Panc1 (cell line): ENCODE data around the gene VAMP8. TPM values are rescaled to one million over a fixed set of nuclear protein-coding genes. Genes with fewer than 3 reads are reported as not detected.

ENCODE experiments used
- ATAC-seq: fragments of 200-7000 bp; cut with Tn5 transposase; 2 replicates; pipeline ENCODE4 v1.9.1; 2020; ENCODE audit warnings: mild to moderate bottlenecking, moderate library complexity
- BruUV-seq: library from RNA; stranded (reverse); fragments of 400-500 nt; replicated peaks from 2 replicates; lab custom pipeline; 2021; lab: Mats Ljungman, UMichigan
- CTCF ChIA-PET: fragments of 300-600 bp; sonication (Branson Sonifier 250); formaldehyde crosslinking; loops from one replicate; lab custom pipeline; 2022; ENCODE audit warnings: antibody characterized with exemption; lab: Charles Lee
- POLR2A ChIA-PET: fragments of 300-600 bp; sonication (Branson Sonifier 250); formaldehyde crosslinking; loops from one replicate; lab custom pipeline; 2022; ENCODE audit warnings: antibody characterized with exemption; lab: Charles Lee
- DNase-seq: peaks from one replicate; pipeline ENCODE4 v3.0.0-alpha.2; 2010; ENCODE audit warnings: low read depth, low spot score
- H3K27ac ChIP-seq: 2 replicates; pipeline ENCODE4 v1.5.1; 2011; ENCODE audit warnings: mild to moderate bottlenecking, low read length, inconsistent platforms
- H3K27me3 ChIP-seq: fragments of 200-500 bp; sonication (Bioruptor generic); 2 replicates; pipeline ENCODE4 v1.6.0; 2014; ENCODE audit warnings: low read length, inconsistent platforms; ENCODE audit not compliant: control insufficient read depth, insufficient read depth
- H3K36me3 ChIP-seq: fragments of 200-500 bp; sonication (Bioruptor generic); 2 replicates; pipeline ENCODE4 v1.5.1; 2014; ENCODE audit warnings: inconsistent platforms, mild to moderate bottlenecking, low read length, moderate library complexity; ENCODE audit not compliant: control insufficient read depth, insufficient read depth
- H3K4me1 ChIP-seq: 2 replicates; pipeline ENCODE4 v1.5.1; 2011; ENCODE audit warnings: inconsistent platforms, mild to moderate bottlenecking, low read length, moderate library complexity; ENCODE audit not compliant: control insufficient read depth, insufficient read depth
- H3K4me3 ChIP-seq, 2 experiments: 2 replicates each; pipeline ENCODE4 v1.5.1; 2011 to 2012; ENCODE audit warnings: low read depth in 2 of 2, low read length in 2 of 2, mild to moderate bottlenecking in 2 of 2, inconsistent platforms in 1 of 2, moderate library complexity in 1 of 2
- H3K9me3 ChIP-seq: fragments of 200-500 bp; sonication (Bioruptor generic); 2 replicates; pipeline ENCODE4 v1.5.1; 2014; ENCODE audit warnings: low read depth, mild to moderate bottlenecking, inconsistent platforms, low read length, moderate library complexity; ENCODE audit not compliant: control insufficient read depth, insufficient read depth
- CTCF ChIP-seq: fragments of 450-650 bp; IDR thresholded peaks from 2 replicates; pipeline ENCODE4 v1.5.1; 2017; ENCODE audit warnings: mild to moderate bottlenecking
- POLR2AphosphoS5 ChIP-seq: IDR thresholded peaks from 2 replicates; pipeline ENCODE4 v1.6.1; 2012; ENCODE audit warnings: mild to moderate bottlenecking, low read depth, low read length, moderate library complexity
- REST ChIP-seq, 2 experiments: IDR thresholded peaks; 2 replicates each; pipeline ENCODE4 v1.6.1; 2011 to 2012; ENCODE audit warnings: low read depth in 2 of 2, control low read depth in 1 of 2, low read length in 1 of 2, mild to moderate bottlenecking in 1 of 2, moderate library complexity in 1 of 2; ENCODE audit not compliant: insufficient read depth in 1 of 2
- SIN3A ChIP-seq: IDR thresholded peaks from 2 replicates; pipeline ENCODE4 v1.6.1; 2012; ENCODE audit warnings: low read depth, mild to moderate bottlenecking, low read length, moderate library complexity, borderline replicate concordance; ENCODE audit not compliant: insufficient read depth
- TCF7L2 ChIP-seq: IDR thresholded peaks from 2 replicates; pipeline ENCODE4 v1.6.1; 2011; ENCODE audit warnings: mild to moderate bottlenecking, low read depth, low read length, inconsistent platforms
- in situ Hi-C: cut with HindIII; loops from 2 replicates; pipeline ENCODE4 v1.10.0; 2016; ENCODE audit warnings: low sequenced_read_pairs, low pct_unique_long_range_greater_than_20kb
- intact Hi-C: fragments of 100-400 bp; cut with micrococcal nuclease; formaldehyde crosslinking; loops from one replicate; pipeline ENCODE4 v1.10.0; 2022; ENCODE audit not compliant: unreplicated experiment
- total RNA-seq: library from RNA; stranded (reverse); gene quantifications from one replicate; pipeline ENCODE4 v1.2.1, GENCODE V29; 2021; ENCODE audit not compliant: unreplicated experiment

VAMP8 gene
- total RNA-seq, 1 experiment from 2014 or later: 93.2 TPM

- Histone ChIP-seq H3K4me1 (peaks cover 22% of the 10 kb centered on the region), H3K4me3 (peak overlapping the region; percentile 27 to 53), H3K36me3 (no peaks in the 10 kb centered on the region), H3K27me3 (no peaks in the 10 kb centered on the region), H3K9me3 (no peaks in the 10 kb centered on the region), H3K27ac (peak overlapping the region; percentile 87)
- TF ChIP-seq REST (IDR thresholded peaks at IDR 0.05; ENCODE audit: insufficient read depth in 1 of 2, low read depth in 2 of 2, low read length in 1 of 2) (no peak), TCF7L2 (no peak), POLR2AphosphoS5 (no peak), CTCF (no peak), SIN3A (no peak)
- ATAC-seq (peak; percentile 85), DNase-seq (peak; percentile 63)
- ChIA-PET POLR2A (interaction anchor here (0.5 kb wide), 1 partner anchor 418 kb away, joined by 3 read pairs; no protein-coding TSS in a partner anchor), CTCF (no interaction called here)
- intact Hi-C loops: no loop called here
- no TSS peak for BruUV-seq
- in situ Hi-C loops: no loop called here
Observed at GRCh38 chr2:85584857-85585780, 7.7 kb downstream of the VAMP8 start.

GRCh38 chr2:85585781-85586105 is 8.4 kb downstream of the VAMP8 start:
- ATAC-seq: peak; percentile 18; the same call in 1 of the 2 replicates
- Histone ChIP-seq H3K27ac (peak overlapping the region; percentile 87), H3K4me1 (peaks cover 22% of the 10 kb centered on the region), H3K9me3 (no peaks in the 10 kb centered on the region), H3K4me3 (peak overlapping the region in 1 of 2 experiments; percentile 10; a peak in 1 of 4 replicates), H3K27me3 (no peaks in the 10 kb centered on the region), H3K36me3 (no peaks in the 10 kb centered on the region)
- ChIA-PET POLR2A (no interaction called here), CTCF (no interaction called here)
- no peak for DNase-seq
- in situ Hi-C loops (no loop called here), intact Hi-C loops (no loop called here)
- BruUV-seq: no TSS peak
- no peak for TF ChIP-seq SIN3A
- no peak for TF ChIP-seq POLR2AphosphoS5
- no peak for TF ChIP-seq REST (IDR thresholded peaks at IDR 0.05; ENCODE audit: insufficient read depth in 1 of 2, low read depth in 2 of 2, low read length in 1 of 2)
- TF ChIP-seq TCF7L2: no peak
- no peak for TF ChIP-seq CTCF
